Measurements from ENCODE around the gene VSX1.

Gene VSX1

DNA sequence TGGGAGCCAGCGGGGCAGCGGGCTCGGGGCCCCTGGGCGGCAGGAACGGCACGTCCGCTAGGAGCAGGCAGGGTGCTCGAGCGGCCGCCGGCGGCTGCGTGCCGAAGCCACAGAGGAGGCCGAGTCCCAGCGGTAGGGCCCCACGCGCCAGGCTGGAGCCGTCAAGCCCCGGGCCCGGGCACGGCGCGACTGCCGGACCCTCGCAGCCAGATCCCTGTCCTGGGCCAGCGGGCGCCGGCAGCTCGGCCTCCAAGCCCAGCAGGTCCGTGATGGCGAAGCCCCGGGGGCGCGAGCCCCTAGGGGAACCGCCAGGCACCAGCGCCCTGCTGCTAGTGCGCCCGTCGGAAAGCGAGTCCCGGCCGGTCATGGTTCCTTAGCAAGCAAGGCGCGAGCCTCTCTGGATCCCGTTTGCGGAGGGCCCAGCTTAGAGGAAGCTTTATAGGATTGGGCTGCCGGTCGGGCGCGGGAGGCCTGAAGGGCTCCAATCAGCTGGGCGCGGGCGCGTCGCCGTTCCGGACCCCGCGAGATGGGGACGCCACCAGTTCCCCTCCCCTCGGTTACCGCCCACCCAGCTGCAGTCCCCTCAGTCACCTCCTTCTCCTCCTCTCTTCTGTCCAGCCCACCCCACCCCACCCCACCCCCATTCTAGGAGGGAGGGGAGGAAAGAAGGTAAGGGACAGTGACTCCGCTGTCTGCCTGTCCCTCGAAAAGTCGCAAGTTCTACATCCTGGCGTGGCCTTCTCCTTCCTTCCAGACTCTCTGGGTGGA is at the start of gene VSX1:
VSX1 (minus strand) TSS at position 412 of the 768 bp plus-strand sequence; CDS start at position 367, 45 bp downstream.
- TF ChIP-seq, protein P1, sequence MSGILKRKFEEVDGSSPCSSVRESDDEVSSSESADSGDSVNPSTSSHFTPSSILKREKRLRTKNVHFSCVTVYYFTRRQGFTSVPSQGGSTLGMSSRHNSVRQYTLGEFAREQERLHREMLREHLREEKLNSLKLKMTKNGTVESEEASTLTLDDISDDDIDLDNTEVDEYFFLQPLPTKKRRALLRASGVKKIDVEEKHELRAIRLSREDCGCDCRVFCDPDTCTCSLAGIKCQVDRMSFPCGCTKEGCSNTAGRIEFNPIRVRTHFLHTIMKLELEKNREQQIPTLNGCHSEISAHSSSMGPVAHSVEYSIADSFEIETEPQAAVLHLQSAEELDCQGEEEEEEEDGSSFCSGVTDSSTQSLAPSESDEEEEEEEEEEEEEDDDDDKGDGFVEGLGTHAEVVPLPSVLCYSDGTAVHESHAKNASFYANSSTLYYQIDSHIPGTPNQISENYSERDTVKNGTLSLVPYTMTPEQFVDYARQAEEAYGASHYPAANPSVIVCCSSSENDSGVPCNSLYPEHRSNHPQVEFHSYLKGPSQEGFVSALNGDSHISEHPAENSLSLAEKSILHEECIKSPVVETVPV (CRISPR knock-in tag; IDR thresholded peaks at IDR 0.05) = no peak
- TF ChIP-seq ZFP30 (CRISPR knock-in tag; IDR thresholded peaks at IDR 0.05) (no peak), ZFP3 (CRISPR knock-in tag; IDR thresholded peaks at IDR 0.05) (no peak)
- ATAC-seq = no peak

DNA sequence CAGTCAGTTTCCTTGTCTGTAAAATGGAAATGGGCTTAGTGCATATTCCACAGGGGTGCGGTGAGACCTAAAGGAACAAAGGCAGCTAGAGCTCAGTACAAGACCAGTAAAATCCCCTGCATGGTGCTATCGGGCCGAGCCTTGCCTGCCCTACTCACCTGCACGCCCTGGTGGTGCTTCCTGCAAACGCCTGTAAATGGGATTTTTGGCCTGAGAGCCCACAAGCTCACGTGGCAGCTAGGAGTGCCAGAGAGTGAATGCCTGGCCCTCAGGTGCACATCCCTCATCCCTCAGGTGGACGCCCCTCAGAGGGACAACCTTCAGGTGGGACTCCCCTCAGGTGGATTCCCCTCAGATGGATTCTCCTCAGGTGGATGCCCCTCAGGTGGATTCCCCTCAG is 48.0 kb upstream of the VSX1 start:
- TF ChIP-seq, protein P2, sequence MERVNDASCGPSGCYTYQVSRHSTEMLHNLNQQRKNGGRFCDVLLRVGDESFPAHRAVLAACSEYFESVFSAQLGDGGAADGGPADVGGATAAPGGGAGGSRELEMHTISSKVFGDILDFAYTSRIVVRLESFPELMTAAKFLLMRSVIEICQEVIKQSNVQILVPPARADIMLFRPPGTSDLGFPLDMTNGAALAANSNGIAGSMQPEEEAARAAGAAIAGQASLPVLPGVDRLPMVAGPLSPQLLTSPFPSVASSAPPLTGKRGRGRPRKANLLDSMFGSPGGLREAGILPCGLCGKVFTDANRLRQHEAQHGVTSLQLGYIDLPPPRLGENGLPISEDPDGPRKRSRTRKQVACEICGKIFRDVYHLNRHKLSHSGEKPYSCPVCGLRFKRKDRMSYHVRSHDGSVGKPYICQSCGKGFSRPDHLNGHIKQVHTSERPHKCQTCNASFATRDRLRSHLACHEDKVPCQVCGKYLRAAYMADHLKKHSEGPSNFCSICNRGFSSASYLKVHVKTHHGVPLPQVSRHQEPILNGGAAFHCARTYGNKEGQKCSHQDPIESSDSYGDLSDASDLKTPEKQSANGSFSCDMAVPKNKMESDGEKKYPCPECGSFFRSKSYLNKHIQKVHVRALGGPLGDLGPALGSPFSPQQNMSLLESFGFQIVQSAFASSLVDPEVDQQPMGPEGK (CRISPR knock-in tag; IDR thresholded peaks at IDR 0.05; ENCODE audit: borderline replicate concordance) = no peak
- no peak for TF ChIP-seq PPARA (CRISPR knock-in tag; IDR thresholded peaks at IDR 0.05; ENCODE audit: borderline replicate concordance)
- TF ChIP-seq SNAI2 (CRISPR knock-in tag; IDR thresholded peaks at IDR 0.05) = no peak
- no peak for TF ChIP-seq ZC3H10 (CRISPR knock-in tag; IDR thresholded peaks at IDR 0.05)
- ATAC-seq = no peak

DNA sequence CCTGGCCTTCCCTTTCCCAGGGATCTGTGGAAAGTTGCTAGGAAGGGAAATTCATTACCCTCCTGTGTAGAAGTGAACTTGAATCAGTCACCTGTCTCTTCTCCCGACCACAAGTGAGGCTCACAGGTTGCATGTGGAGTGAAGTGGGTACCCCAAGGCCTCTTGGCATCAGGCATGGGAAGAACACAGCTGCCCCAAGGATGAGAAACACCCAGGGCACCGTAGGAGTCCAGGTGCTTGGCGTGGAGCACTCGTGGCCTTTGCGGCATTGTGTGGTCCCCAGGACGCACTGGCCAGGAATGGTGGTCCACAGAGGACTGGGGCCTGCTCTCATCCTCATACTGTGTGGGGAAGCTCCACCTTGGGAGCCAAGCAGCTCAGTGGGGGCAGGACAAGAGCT is 47.5 kb upstream of the VSX1 start:
- no peak for ATAC-seq
- TF ChIP-seq ZNF8 (CRISPR knock-in tag; IDR thresholded peaks at IDR 0.05) = no peak
- TF ChIP-seq, protein P3, sequence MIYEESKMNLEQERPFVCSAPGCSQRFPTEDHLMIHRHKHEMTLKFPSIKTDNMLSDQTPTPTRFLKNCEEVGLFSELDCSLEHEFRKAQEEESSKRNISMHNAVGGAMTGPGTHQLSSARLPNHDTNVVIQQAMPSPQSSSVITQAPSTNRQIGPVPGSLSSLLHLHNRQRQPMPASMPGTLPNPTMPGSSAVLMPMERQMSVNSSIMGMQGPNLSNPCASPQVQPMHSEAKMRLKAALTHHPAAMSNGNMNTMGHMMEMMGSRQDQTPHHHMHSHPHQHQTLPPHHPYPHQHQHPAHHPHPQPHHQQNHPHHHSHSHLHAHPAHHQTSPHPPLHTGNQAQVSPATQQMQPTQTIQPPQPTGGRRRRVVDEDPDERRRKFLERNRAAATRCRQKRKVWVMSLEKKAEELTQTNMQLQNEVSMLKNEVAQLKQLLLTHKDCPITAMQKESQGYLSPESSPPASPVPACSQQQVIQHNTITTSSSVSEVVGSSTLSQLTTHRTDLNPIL (CRISPR knock-in tag; IDR thresholded peaks at IDR 0.05; ENCODE audit: low read depth) = no peak
- TF ChIP-seq, protein P2 (CRISPR knock-in tag; IDR thresholded peaks at IDR 0.05; ENCODE audit: borderline replicate concordance) = no peak
- no peak for TF ChIP-seq RARB (CRISPR knock-in tag; IDR thresholded peaks at IDR 0.05)
- TF ChIP-seq ZNF70 (CRISPR knock-in tag; IDR thresholded peaks at IDR 0.05) = no peak
- TF ChIP-seq, protein P4, sequence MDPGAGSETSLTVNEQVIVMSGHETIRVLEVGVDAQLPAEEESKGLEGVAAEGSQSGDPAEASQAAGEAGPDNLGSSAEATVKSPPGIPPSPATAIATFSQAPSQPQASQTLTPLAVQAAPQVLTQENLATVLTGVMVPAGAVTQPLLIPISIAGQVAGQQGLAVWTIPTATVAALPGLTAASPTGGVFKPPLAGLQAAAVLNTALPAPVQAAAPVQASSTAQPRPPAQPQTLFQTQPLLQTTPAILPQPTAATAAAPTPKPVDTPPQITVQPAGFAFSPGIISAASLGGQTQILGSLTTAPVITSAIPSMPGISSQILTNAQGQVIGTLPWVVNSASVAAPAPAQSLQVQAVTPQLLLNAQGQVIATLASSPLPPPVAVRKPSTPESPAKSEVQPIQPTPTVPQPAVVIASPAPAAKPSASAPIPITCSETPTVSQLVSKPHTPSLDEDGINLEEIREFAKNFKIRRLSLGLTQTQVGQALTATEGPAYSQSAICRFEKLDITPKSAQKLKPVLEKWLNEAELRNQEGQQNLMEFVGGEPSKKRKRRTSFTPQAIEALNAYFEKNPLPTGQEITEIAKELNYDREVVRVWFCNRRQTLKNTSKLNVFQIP (CRISPR knock-in tag; IDR thresholded peaks at IDR 0.05; ENCODE audit: borderline replicate concordance, low read depth) = no peak
- TF ChIP-seq SNAI2 (CRISPR knock-in tag; IDR thresholded peaks at IDR 0.05) = no peak
- TF ChIP-seq ZFP30 (CRISPR knock-in tag; IDR thresholded peaks at IDR 0.05) = no peak
- TF ChIP-seq ZFP3 (CRISPR knock-in tag; IDR thresholded peaks at IDR 0.05) = no peak
- TF ChIP-seq, protein P5, sequence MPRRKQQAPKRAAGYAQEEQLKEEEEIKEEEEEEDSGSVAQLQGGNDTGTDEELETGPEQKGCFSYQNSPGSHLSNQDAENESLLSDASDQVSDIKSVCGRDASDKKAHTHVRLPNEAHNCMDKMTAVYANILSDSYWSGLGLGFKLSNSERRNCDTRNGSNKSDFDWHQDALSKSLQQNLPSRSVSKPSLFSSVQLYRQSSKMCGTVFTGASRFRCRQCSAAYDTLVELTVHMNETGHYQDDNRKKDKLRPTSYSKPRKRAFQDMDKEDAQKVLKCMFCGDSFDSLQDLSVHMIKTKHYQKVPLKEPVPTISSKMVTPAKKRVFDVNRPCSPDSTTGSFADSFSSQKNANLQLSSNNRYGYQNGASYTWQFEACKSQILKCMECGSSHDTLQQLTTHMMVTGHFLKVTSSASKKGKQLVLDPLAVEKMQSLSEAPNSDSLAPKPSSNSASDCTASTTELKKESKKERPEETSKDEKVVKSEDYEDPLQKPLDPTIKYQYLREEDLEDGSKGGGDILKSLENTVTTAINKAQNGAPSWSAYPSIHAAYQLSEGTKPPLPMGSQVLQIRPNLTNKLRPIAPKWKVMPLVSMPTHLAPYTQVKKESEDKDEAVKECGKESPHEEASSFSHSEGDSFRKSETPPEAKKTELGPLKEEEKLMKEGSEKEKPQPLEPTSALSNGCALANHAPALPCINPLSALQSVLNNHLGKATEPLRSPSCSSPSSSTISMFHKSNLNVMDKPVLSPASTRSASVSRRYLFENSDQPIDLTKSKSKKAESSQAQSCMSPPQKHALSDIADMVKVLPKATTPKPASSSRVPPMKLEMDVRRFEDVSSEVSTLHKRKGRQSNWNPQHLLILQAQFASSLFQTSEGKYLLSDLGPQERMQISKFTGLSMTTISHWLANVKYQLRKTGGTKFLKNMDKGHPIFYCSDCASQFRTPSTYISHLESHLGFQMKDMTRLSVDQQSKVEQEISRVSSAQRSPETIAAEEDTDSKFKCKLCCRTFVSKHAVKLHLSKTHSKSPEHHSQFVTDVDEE (CRISPR knock-in tag; IDR thresholded peaks at IDR 0.05) = no peak

DNA sequence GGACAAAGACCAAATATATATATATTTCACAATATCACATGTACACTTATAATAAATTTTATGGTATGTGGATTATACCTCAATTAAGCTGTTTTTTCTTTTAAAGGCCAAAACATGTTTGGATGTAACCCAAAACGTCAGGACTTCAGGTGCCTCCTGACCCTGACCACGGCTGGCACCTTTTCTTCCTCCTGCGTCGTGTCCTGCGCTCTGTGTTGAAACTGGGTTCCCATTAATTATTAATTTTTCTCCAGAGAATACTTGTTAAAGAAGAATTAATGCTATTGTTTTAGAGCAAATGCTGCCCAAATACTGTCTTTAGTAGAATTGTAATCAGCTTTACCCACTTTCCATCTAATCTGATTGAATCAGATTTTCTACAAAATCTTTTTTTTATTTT is 46.7 kb upstream of the VSX1 start:
- ATAC-seq = no peak
- no peak for TF ChIP-seq TOX (CRISPR knock-in tag; IDR thresholded peaks at IDR 0.05; ENCODE audit: borderline replicate concordance)
- no peak for TF ChIP-seq ZNF70 (CRISPR knock-in tag; IDR thresholded peaks at IDR 0.05)
- no peak for TF ChIP-seq ZFP3 (CRISPR knock-in tag; IDR thresholded peaks at IDR 0.05)

All from SK-N-SH treated with all-trans-retinoic acid at 6 μM for 48 hours (cell line).